ENCODE results near the gene THBS3.
"Not testable (repeated sequence)": the region's sequence is repeated elsewhere in the genome, so short reads cannot be mapped to it uniquely, and the experiment has no call there.

The THBS3 gene

DNA sequence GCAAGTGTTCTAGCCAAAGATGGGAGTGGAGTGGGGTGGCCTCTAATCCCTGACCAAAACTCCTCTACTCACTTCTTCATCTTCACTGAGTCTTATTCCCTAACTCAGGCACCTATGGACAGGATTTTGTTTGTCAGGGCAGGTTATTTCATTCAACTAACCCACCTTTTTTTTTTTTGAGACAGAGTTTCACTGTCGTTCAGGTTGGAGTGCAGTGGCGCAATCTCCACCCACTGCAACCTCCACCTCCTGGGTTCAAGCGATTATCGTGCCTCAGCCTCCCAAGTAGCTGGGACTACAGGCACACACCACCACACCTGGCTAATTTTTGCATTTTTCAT lies 39.6 kb downstream of the THBS3 start:
- H3K4me3 ChIP-seq (ENCODE audit: low read length); H3K9me3 ChIP-seq (ENCODE audit: insufficient read depth, low read depth, low read length); H3K9ac ChIP-seq (ENCODE audit: low read depth, low read length); H3K27me3 ChIP-seq (ENCODE audit: insufficient read depth, low read length); H3K27ac ChIP-seq (ENCODE audit: low read length): not testable (repeated sequence)
- Histone ChIP-seq H3K36me3 (ENCODE audit: insufficient read depth, low read depth, low read length) (peaks cover 15% of the 10 kb centered on the region), H3K4me1 (ENCODE audit: insufficient read depth, low read length) (peaks cover 11% of the 10 kb centered on the region; the same call in 1 of the 2 replicates)

DNA sequence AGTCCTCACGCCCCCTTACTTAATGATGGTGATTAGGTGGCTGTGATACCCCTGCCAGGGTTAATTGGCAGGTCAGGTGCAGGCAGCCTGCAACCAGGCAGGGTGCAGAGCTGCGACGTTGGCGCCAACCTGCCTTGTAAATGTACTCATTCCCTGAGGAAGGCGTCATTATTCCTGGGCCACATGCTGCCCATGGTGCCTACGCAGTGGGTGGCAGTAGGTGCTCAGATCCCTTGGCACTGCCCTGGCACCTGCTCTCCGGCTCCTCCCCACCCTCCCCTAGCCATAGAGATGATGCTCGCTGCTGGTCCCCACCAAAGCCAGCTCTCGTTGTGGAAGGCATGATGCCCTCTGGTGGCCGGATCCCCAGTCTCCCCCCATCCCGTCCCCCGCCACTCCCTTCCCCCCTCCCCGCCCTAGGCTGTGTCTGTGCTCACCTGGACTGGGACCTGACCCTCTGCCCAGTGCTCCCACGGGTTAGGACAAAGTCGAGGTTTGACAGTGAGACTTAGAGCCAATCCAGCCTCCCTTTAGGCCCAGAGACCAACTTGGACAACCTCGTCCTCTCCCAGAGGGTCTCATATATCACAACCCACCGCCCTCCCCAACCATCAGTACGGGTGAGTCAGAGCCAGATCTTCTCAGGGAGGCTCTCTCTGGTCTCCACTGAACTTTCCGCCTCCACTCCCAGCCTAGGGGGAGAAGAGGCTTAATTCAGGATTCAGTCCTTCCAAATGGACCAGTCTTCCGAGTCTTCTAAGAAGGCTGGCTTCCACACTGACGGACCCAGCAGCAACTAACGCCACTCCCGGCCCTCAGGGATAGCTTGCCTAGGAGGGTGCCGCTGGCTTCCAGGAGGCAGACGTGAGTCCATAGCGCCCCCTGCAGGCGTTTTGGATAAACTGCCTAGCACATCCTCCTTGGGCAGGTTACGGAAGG lies 40.3 kb downstream of the THBS3 start:
- peak overlapping the region; percentile 66; the same call in 1 of the 2 replicates for H3K9ac ChIP-seq (ENCODE audit: low read depth, low read length)

DNA sequence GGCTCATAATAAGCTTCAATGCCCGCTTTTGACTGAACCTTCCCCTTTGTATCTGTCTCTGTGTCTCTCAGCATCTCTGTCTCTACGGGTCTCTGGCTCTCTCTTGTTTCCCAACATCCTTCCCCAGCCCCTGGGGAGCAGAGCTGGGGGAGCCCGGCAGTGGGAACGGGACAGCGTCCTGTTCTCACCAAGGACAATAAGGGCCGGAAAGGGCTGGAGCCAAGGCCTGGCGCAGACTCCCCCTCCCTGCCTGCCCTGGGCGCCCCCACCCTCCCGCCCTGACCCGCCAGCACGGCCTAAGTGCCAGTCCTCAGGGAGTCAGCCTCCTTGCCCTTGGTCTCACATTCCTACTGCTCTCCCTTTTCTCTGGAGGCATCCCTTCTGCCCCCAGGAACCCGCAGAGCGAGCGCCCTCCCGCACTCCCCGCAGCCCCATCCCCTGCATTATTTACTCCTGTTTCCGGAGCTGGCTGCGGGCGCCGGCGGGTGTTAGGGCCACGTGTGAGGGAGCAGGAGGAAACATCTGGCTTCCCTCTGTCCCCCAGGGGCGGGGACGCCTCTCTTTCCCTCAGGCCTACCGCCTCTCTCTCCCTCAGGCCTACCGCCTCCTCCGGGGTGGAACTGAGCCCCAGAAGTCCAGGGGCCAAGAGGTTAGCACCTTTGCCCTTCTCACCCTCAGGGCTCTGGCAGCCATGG lies 41.1 kb downstream of the THBS3 start:
- Histone ChIP-seq H3K9me3 (ENCODE audit: insufficient read depth, low read depth, low read length) (no peaks in the 10 kb centered on the region), H3K4me1 (ENCODE audit: insufficient read depth, low read length) (peaks cover 11% of the 10 kb centered on the region; the same call in 1 of the 2 replicates), H3K4me3 (ENCODE audit: low read length) (peak overlapping the region; percentile 59; the same call in 1 of the 2 replicates), H3K27ac (ENCODE audit: low read length) (no peak overlapping the region), H3K9ac (ENCODE audit: low read depth, low read length) (peak overlapping the region; percentile 66; the same call in 1 of the 2 replicates), H3K36me3 (ENCODE audit: insufficient read depth, low read depth, low read length) (peaks cover 15% of the 10 kb centered on the region), H3K27me3 (ENCODE audit: insufficient read depth, low read length) (no peaks in the 10 kb centered on the region)

More for the DNA sequence above, 40.3 kb downstream of the THBS3 start:
- peaks cover 11% of the 10 kb centered on the region; the same call in 1 of the 2 replicates for H3K4me1 ChIP-seq (ENCODE audit: insufficient read depth, low read length)
- H3K4me3 ChIP-seq (ENCODE audit: low read length), result peak overlapping the region; percentile 76
- H3K27me3 ChIP-seq (ENCODE audit: insufficient read depth, low read length), result no peaks in the 10 kb centered on the region
- H3K36me3 ChIP-seq (ENCODE audit: insufficient read depth, low read depth, low read length), result peaks cover 15% of the 10 kb centered on the region
- no peak overlapping the region for H3K27ac ChIP-seq (ENCODE audit: low read length)
- H3K9me3 ChIP-seq (ENCODE audit: insufficient read depth, low read depth, low read length), result no peaks in the 10 kb centered on the region

DNA sequence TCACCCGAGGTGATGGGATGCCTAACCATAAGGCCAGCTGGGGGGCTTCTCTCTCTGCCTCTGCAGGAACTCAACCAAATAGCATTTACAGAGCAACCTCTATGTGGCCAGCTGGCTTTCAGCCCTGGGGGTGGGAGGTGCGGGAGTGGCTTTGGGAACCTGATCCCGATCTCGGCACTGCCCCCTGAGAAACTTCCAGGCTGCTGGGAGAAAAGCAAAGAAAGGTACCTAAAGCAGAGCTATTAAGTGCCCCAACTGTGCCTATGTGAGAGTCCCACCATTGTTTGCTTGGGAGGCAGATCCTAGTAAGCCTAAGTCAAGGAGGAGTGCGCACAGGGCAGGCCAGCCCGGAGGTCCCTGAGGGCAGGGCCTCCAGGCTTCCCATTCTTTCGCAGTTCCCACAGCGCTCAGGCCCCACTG lies 41.6 kb downstream of the THBS3 start:
- H3K27ac ChIP-seq (ENCODE audit: low read length), result no peak overlapping the region
- peak overlapping the region; percentile 42; the same call in 1 of the 2 replicates for H3K4me3 ChIP-seq (ENCODE audit: low read length)
- H3K36me3 ChIP-seq (ENCODE audit: insufficient read depth, low read depth, low read length), result peaks cover 15% of the 10 kb centered on the region
- H3K9ac ChIP-seq (ENCODE audit: low read depth, low read length), result peak overlapping the region; percentile 55; the same call in 1 of the 2 replicates
- H3K4me1 ChIP-seq (ENCODE audit: insufficient read depth, low read length), result peaks cover 11% of the 10 kb centered on the region; the same call in 1 of the 2 replicates
- H3K27me3 ChIP-seq (ENCODE audit: insufficient read depth, low read length), result no peaks in the 10 kb centered on the region
- no peaks in the 10 kb centered on the region for H3K9me3 ChIP-seq (ENCODE audit: insufficient read depth, low read depth, low read length)

DNA sequence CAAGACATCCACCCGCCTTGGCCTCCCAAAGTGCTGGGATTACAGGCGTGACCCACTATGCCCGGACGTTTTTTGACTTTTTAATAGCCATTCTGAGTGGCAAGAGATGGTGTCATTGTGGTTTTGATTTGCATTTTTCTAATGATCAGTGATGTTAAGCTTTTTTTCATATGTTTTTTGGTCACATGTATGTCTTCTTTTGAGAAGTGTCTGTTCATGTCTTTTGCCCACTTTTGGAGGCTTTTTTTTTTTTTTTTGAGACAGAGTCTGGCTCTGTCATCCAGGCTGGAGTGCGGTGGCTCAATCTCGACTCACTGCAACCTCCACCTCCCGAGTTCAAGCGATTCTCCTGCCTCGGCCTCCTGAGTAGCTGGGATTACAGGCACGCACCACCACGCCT lies 43.1 kb downstream of the THBS3 start:
- H3K4me3 ChIP-seq (ENCODE audit: low read length); H3K27ac ChIP-seq (ENCODE audit: low read length); H3K9me3 ChIP-seq (ENCODE audit: insufficient read depth, low read depth, low read length); H3K27me3 ChIP-seq (ENCODE audit: insufficient read depth, low read length); H3K9ac ChIP-seq (ENCODE audit: low read depth, low read length); H3K36me3 ChIP-seq (ENCODE audit: insufficient read depth, low read depth, low read length): not testable (repeated sequence)
- H3K4me1 ChIP-seq (ENCODE audit: insufficient read depth, low read length), result peaks cover 11% of the 10 kb centered on the region; the same call in 1 of the 2 replicates

DNA sequence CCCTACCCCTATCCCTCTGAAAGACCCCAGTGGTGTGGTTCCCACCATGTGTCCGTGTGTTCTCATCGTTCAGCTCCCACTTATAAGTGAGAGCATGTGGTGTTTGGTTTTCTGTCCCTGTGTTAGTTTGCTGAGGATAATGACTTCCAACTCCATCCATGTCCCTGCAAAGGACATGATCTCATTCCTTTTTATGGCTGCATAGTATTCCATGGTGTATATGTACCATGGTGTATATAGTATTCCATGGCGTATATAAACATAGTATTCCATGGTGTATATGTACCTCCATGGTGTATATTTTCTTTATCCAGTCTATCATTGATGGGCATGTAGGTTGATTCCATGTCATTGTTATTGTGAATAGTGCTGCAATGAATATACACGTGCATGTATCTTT lies 43.9 kb downstream of the THBS3 start:
- not testable (repeated sequence) for H3K27ac ChIP-seq (ENCODE audit: low read length)

DNA sequence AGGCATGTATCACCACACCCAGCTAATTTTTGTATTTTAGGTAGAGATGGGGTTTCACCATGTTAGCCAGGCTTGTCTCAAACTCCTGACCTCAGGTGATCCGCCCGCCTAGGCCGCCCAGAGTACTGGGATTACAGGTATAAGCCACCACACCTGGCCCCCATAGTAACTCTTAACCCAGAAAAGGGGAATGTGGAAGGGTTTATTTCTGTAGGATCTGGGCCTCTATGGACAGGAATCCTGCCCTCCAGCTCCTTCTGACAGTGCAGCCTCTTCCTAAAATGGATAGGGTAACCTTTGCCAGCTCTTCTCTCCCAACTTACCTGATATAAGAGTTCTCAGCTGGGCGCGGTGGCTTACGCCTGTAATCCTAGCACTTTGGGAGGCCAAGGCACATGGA lies 45.1 kb downstream of the THBS3 start:
- not testable (repeated sequence) for H3K27ac ChIP-seq (ENCODE audit: low read length)

More for the DNA sequence above, 43.9 kb downstream of the THBS3 start:
- H3K27me3 ChIP-seq (ENCODE audit: insufficient read depth, low read length); H3K9me3 ChIP-seq (ENCODE audit: insufficient read depth, low read depth, low read length); H3K4me3 ChIP-seq (ENCODE audit: low read length); H3K9ac ChIP-seq (ENCODE audit: low read depth, low read length); H3K36me3 ChIP-seq (ENCODE audit: insufficient read depth, low read depth, low read length): not testable (repeated sequence)
- peaks cover 11% of the 10 kb centered on the region; the same call in 1 of the 2 replicates for H3K4me1 ChIP-seq (ENCODE audit: insufficient read depth, low read length)

DNA sequence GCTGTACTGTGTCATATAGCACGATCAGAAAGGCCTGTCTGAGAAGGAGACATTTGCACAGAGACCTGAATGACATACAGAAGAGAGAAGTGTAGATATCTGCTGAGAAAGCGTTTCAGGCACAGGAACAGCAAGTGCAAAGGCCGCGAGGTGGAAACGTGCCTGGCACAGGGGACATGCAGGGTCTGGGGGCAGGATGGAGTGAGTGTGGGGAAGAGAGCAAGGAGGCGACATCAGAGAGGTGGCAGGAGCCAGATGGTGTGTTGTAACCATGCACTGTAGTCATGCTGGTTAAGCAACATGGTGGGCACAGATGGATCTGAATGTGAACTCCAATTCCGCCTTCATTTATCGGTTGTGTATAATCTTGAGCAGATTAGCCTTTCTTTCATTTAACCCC lies 47.6 kb downstream of the THBS3 start:
- Histone ChIP-seq H3K4me3 (ENCODE audit: low read length) (no peak overlapping the region), H3K27me3 (ENCODE audit: insufficient read depth, low read length) (no peaks in the 10 kb centered on the region), H3K9ac (ENCODE audit: low read depth, low read length) (no peak overlapping the region), H3K4me1 (ENCODE audit: insufficient read depth, low read length) (no peaks in the 10 kb centered on the region), H3K9me3 (ENCODE audit: insufficient read depth, low read depth, low read length) (no peaks in the 10 kb centered on the region), H3K27ac (ENCODE audit: low read length) (no peak overlapping the region), H3K36me3 (ENCODE audit: insufficient read depth, low read depth, low read length) (no peaks in the 10 kb centered on the region)

More for the DNA sequence above, 45.1 kb downstream of the THBS3 start:
- H3K4me3 ChIP-seq (ENCODE audit: low read length); H3K9ac ChIP-seq (ENCODE audit: low read depth, low read length); H3K27me3 ChIP-seq (ENCODE audit: insufficient read depth, low read length); H3K36me3 ChIP-seq (ENCODE audit: insufficient read depth, low read depth, low read length); H3K9me3 ChIP-seq (ENCODE audit: insufficient read depth, low read depth, low read length): not testable (repeated sequence)
- peaks cover 11% of the 10 kb centered on the region; the same call in 1 of the 2 replicates for H3K4me1 ChIP-seq (ENCODE audit: insufficient read depth, low read length)

DNA sequence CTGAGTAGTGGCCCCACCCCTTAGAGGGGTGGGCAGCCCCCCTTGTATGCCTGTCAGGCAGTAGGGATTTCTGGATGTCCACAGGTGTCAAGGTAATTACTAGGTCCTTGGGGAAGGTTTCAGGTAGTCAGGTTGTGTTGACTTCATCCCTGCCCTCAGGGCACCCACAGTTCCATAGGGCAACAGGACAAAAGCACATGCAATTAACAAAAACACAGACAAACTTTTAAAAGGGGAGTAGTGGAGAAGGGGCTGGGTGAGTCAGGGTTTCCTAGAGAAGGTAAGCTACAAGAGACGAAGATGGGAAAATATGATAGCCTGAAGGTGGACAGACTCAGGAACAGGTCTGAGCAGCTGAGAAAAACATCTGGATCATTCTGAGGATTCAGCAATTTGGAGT lies 48.7 kb downstream of the THBS3 start:
- H3K27me3 ChIP-seq (ENCODE audit: insufficient read depth, low read length), result no peaks in the 10 kb centered on the region
- H3K9ac ChIP-seq (ENCODE audit: low read depth, low read length), result no peak overlapping the region
- H3K4me1 ChIP-seq (ENCODE audit: insufficient read depth, low read length), result no peaks in the 10 kb centered on the region
- H3K36me3 ChIP-seq (ENCODE audit: insufficient read depth, low read depth, low read length), result no peaks in the 10 kb centered on the region
- H3K27ac ChIP-seq (ENCODE audit: low read length), result no peak overlapping the region
- no peaks in the 10 kb centered on the region for H3K9me3 ChIP-seq (ENCODE audit: insufficient read depth, low read depth, low read length)
- no peak overlapping the region for H3K4me3 ChIP-seq (ENCODE audit: low read length)

DNA sequence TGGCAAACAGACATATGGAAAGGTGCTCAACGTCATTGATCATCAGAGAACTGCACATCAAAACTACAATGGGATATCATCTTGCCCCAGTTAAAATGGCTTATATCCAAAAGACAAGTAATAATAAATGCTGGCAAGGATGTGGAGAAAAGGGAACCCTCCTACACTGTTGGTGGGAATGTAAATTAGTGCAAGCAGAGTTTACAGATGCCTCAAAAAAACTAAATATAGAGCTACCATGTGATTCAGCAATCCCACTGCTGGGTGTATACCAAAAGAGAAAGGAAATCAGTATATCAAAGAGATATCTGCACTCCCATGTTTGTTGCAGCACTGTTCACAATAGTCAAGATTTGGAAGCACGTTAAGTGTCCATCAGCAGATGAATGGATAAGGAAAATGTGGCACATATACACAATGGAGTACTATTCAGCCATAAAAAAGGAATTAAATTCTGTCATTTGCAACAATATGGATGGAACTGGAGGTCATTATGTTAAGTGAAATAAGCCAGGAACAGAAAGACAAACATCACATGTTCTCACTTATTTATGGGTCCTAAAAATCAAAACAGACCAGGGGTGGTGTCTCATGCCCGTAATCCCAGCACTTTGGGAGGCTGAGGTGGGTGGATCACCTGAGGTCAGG lies 51.6 kb downstream of the THBS3 start:
- not testable (repeated sequence) for H3K27me3 ChIP-seq (ENCODE audit: insufficient read depth, low read length); H3K36me3 ChIP-seq (ENCODE audit: insufficient read depth, low read depth, low read length); H3K4me1 ChIP-seq (ENCODE audit: insufficient read depth, low read length); H3K4me3 ChIP-seq (ENCODE audit: low read length); H3K9ac ChIP-seq (ENCODE audit: low read depth, low read length); H3K9me3 ChIP-seq (ENCODE audit: insufficient read depth, low read depth, low read length); H3K27ac ChIP-seq (ENCODE audit: low read length)

Data from iPS-20b (cell line).